MM.1S (cell line): ENCODE data around the gene DCLK2.

Experiments used
- DNase-seq: peaks from one replicate; pipeline ENCODE4 v3.0.0-alpha.2; 2015
- H2AFZ ChIP-seq: fragments of 300-600 bp; sonication (generic); 2 replicates; pipeline ENCODE4 v1.6.0; 2016; ENCODE audit warnings: antibody characterized with exemption, low read length
- H3F3A ChIP-seq: fragments of 300-600 bp; sonication (generic); 2 replicates; pipeline ENCODE4 v1.6.1; 2016; ENCODE audit warnings: mild to moderate bottlenecking, antibody characterized with exemption, low read length, moderate library complexity, mixed read lengths; ENCODE audit not compliant: insufficient read depth
- H3K27ac ChIP-seq: fragments of 300-600 bp; sonication (generic); 2 replicates; pipeline ENCODE4 v1.5.1; 2016; ENCODE audit warnings: mild to moderate bottlenecking, low read length
- H3K27me3 ChIP-seq: fragments of 300-600 bp; sonication (generic); replicated peaks from 2 replicates; pipeline ENCODE4 v1.6.0; 2016; ENCODE audit warnings: low read length; ENCODE audit not compliant: insufficient read depth
- H3K36me3 ChIP-seq: fragments of 300-600 bp; sonication (generic); replicated peaks from 2 replicates; pipeline ENCODE4 v1.6.1; 2016; ENCODE audit warnings: mild to moderate bottlenecking, low read length, mixed read lengths; ENCODE audit not compliant: insufficient read depth
- H3K4me1 ChIP-seq: fragments of 300-600 bp; sonication (generic); 2 replicates; pipeline ENCODE4 v1.6.1; 2016; ENCODE audit warnings: low read length, mixed read lengths
- H3K4me2 ChIP-seq: fragments of 300-600 bp; sonication (generic); 2 replicates; pipeline ENCODE4 v1.6.0; 2016; ENCODE audit warnings: low read depth, low read length
- H3K4me3 ChIP-seq: fragments of 300-600 bp; sonication (generic); 2 replicates; pipeline ENCODE4 v1.5.1; 2016; ENCODE audit warnings: low read length, mixed read lengths
- H3K79me2 ChIP-seq: fragments of 300-600 bp; sonication (generic); 2 replicates; pipeline ENCODE4 v1.6.1; 2016; ENCODE audit warnings: mixed run types, low read length, mixed read lengths
- H3K9ac ChIP-seq: fragments of 300-600 bp; sonication (generic); 2 replicates; pipeline ENCODE4 v1.6.1; 2016; ENCODE audit warnings: low read length, mixed read lengths
- H3K9me2 ChIP-seq: fragments of 300-600 bp; sonication (generic); replicated peaks from 2 replicates; pipeline ENCODE4 v1.6.1; 2016; ENCODE audit warnings: mild to moderate bottlenecking, low read length, mixed read lengths; ENCODE audit not compliant: insufficient read depth
- H3K9me3 ChIP-seq: fragments of 300-600 bp; sonication (generic); replicated peaks from 2 replicates; pipeline ENCODE4 v1.6.1; 2016; ENCODE audit warnings: mild to moderate bottlenecking, low read length, mixed read lengths; ENCODE audit not compliant: insufficient read depth
- H4K20me1 ChIP-seq: fragments of 300-600 bp; sonication (generic); 2 replicates; pipeline ENCODE4 v1.6.1; 2016; ENCODE audit warnings: mild to moderate bottlenecking, low read length, moderate library complexity, mixed read lengths; ENCODE audit not compliant: insufficient read depth
- CTCF ChIP-seq: fragments of 300-600 bp; sonication (generic); IDR thresholded peaks from 2 replicates; pipeline ENCODE4 v1.5.1; 2016; ENCODE audit warnings: antibody characterized with exemption, low read length, mixed read lengths
- EZH2 ChIP-seq: fragments of 300-600 bp; sonication (generic); optimal IDR thresholded peaks from 2 replicates; pipeline ENCODE3; 2017; ENCODE audit warnings: low read depth, mild to moderate bottlenecking, antibody characterized with exemption, low read length, mixed read lengths
- EZH2phosphoT487 ChIP-seq: fragments of 300-600 bp; sonication (generic); IDR thresholded peaks from 2 replicates; pipeline ENCODE4 v1.6.1; 2018; ENCODE audit warnings: antibody characterized with exemption, low read length

The DCLK2 gene

GRCh38 chr4:150127757-150128156 is 49.5 kb downstream of the DCLK2 start:
- TF ChIP-seq EZH2 (no peak), CTCF (no peak), EZH2phosphoT487 (no peak)
- Histone ChIP-seq H2AFZ (no peak overlapping the region), H3K4me2 (peak overlapping the region; percentile 59; the same call in 1 of the 2 replicates), H3K27ac (no peak overlapping the region), H3K9me2 (no peaks in the 10 kb centered on the region), H3F3A (0 out of 2 replicates have a peak, but pooled peaks cover 3% of the 10 kb centered on the region), H3K36me3 (no peaks in the 10 kb centered on the region), H3K9ac (no peak overlapping the region), H3K79me2 (no peaks in the 10 kb centered on the region), H3K4me1 (peaks cover 20% of the 10 kb centered on the region), H3K9me3 (no peaks in the 10 kb centered on the region), H3K4me3 (no peak overlapping the region), H4K20me1 (no peaks in the 10 kb centered on the region), H3K27me3 (no peaks in the 10 kb centered on the region)
- no peak for DNase-seq

GRCh38 chr4:150130933-150131332 is 52.7 kb downstream of the DCLK2 start:
- Histone ChIP-seq H2AFZ (no peak overlapping the region), H3K9me2 (no peaks in the 10 kb centered on the region), H3K36me3 (no peaks in the 10 kb centered on the region), H3F3A (0 out of 2 replicates have a peak, but pooled peaks cover 3% of the 10 kb centered on the region), H3K9me3 (no peaks in the 10 kb centered on the region), H3K27me3 (no peaks in the 10 kb centered on the region), H3K9ac (no peak overlapping the region), H3K4me3 (no peak overlapping the region), H3K4me1 (peaks cover 31% of the 10 kb centered on the region), H3K79me2 (no peaks in the 10 kb centered on the region), H4K20me1 (no peaks in the 10 kb centered on the region), H3K27ac (no peak overlapping the region), H3K4me2 (no peak overlapping the region)
- TF ChIP-seq EZH2 (no peak), CTCF (no peak), EZH2phosphoT487 (no peak)
- no peak for DNase-seq

GRCh38 chr4:150131581-150132228 is 53.5 kb downstream of the DCLK2 start:
- no peak for TF ChIP-seq EZH2phosphoT487
- TF ChIP-seq CTCF, result no peak
- TF ChIP-seq EZH2, result no peak
- Histone ChIP-seq H3F3A (no peaks in the 10 kb centered on the region), H3K27ac (no peak overlapping the region), H3K4me1 (peaks cover 24% of the 10 kb centered on the region), H4K20me1 (no peaks in the 10 kb centered on the region), H3K4me3 (no peak overlapping the region), H3K79me2 (no peaks in the 10 kb centered on the region), H3K9me2 (no peaks in the 10 kb centered on the region), H2AFZ (no peak overlapping the region), H3K9ac (no peak overlapping the region), H3K27me3 (no peaks in the 10 kb centered on the region), H3K9me3 (no peaks in the 10 kb centered on the region), H3K36me3 (no peaks in the 10 kb centered on the region), H3K4me2 (no peak overlapping the region)
- DNase-seq, result no peak
